Endothelial cell of umbilical vein (primary cell): ENCODE measurements around the gene DHX34.

Experiments used
- EZH2 ChIP-seq: IDR thresholded peaks from 2 replicates; pipeline ENCODE4 v1.6.1; 2012; ENCODE audit warnings: borderline replicate concordance, low read depth, mild to moderate bottlenecking, moderate library complexity, low read length, inconsistent platforms; ENCODE audit not compliant: severe bottlenecking
- GATA2 ChIP-seq: IDR thresholded peaks from 2 replicates; pipeline ENCODE4 v1.7.0; 2011; ENCODE audit warnings: low read depth, mild to moderate bottlenecking, moderate library complexity, mixed read lengths, low read length; ENCODE audit not compliant: insufficient read length, insufficient read depth
- MAX ChIP-seq: IDR thresholded peaks from 2 replicates; pipeline ENCODE4 v1.6.1; 2011; ENCODE audit not compliant: insufficient read depth, insufficient read length
- MYC ChIP-seq: IDR thresholded peaks from one replicate; pipeline ENCODE4 v1.6.1; 2011; ENCODE audit warnings: mild to moderate bottlenecking, low read depth, low read length
- POLR2A ChIP-seq: IDR thresholded peaks from 2 replicates; pipeline ENCODE4 v1.6.1; 2012; ENCODE audit warnings: low read depth, mild to moderate bottlenecking, control low read depth, low read length
- POLR2AphosphoS5 ChIP-seq: IDR thresholded peaks from 2 replicates; pipeline ENCODE4 v1.6.1; 2012; ENCODE audit warnings: low read depth, mild to moderate bottlenecking, control low read depth, low read length, moderate library complexity; ENCODE audit not compliant: insufficient read depth
- TF ChIP-seq, protein P1 (sequence below), 2 donors: IDR thresholded peaks; 1 replicate in 1 of 2; 2 replicates in 1 of 2; pipeline ENCODE4 v1.5.1; 2011; ENCODE audit warnings: low read length in 2 of 2, mild to moderate bottlenecking in 2 of 2, moderate library complexity in 2 of 2, control low read depth in 1 of 2, inconsistent platforms in 1 of 2, low read depth in 1 of 2; ENCODE audit not compliant: insufficient read depth in 1 of 2; ENCODE audit errors: extremely low read depth in 1 of 2

GRCh38 chr19:47356900-47357299 lies 7.8 kb downstream of the DHX34 start:
- TF ChIP-seq POLR2A (no peak), POLR2AphosphoS5 (no peak), EZH2 (no peak), GATA2 (no peak), MYC (no peak), MAX (no peak)
- TF ChIP-seq, protein P1, sequence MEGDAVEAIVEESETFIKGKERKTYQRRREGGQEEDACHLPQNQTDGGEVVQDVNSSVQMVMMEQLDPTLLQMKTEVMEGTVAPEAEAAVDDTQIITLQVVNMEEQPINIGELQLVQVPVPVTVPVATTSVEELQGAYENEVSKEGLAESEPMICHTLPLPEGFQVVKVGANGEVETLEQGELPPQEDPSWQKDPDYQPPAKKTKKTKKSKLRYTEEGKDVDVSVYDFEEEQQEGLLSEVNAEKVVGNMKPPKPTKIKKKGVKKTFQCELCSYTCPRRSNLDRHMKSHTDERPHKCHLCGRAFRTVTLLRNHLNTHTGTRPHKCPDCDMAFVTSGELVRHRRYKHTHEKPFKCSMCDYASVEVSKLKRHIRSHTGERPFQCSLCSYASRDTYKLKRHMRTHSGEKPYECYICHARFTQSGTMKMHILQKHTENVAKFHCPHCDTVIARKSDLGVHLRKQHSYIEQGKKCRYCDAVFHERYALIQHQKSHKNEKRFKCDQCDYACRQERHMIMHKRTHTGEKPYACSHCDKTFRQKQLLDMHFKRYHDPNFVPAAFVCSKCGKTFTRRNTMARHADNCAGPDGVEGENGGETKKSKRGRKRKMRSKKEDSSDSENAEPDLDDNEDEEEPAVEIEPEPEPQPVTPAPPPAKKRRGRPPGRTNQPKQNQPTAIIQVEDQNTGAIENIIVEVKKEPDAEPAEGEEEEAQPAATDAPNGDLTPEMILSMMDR (IDR thresholded peaks at IDR 0.05; ENCODE audit: extremely low read depth in 1 of 2, insufficient read depth in 1 of 2, low read depth in 1 of 2, low read length in 2 of 2), result no peak
